HL-60 (cell line): ENCODE data around the gene RHBDD3.

Experiments used
- DNase-seq, 2 experiments: peaks; one replicate each; pipeline ENCODE4 v3.0.0-alpha.2; 2010 to 2020; ENCODE audit warnings: low read depth in 1 of 2, low spot score in 1 of 2
- H3K27ac ChIP-seq: fragments of 250-450 bp; sonication (Bioruptor Pico); replicated peaks from 2 replicates; pipeline ENCODE4 v1.5.1; 2020; ENCODE audit warnings: mild to moderate bottlenecking, moderate library complexity
- H3K27me3 ChIP-seq: fragments of 250-450 bp; sonication (Bioruptor Pico); 2 replicates; pipeline ENCODE4 v1.5.1; 2021; ENCODE audit warnings: mild to moderate bottlenecking, moderate library complexity; ENCODE audit not compliant: insufficient read depth, poor library complexity, severe bottlenecking
- H3K4me3 ChIP-seq: replicated peaks from 2 replicates; pipeline ENCODE4 v1.5.1; 2011; ENCODE audit warnings: mild to moderate bottlenecking, control low read depth, low read length; ENCODE audit not compliant: insufficient read depth
- GABPA ChIP-seq: IDR thresholded peaks from 2 replicates; pipeline ENCODE4 v1.6.1; 2012; ENCODE audit warnings: low read depth
- POLR2AphosphoS5 ChIP-seq: IDR thresholded peaks from 2 replicates; pipeline ENCODE4 v1.6.1; 2012; ENCODE audit warnings: low read depth
- SPI1 ChIP-seq: IDR thresholded peaks from 2 replicates; pipeline ENCODE4 v1.6.1; 2012; ENCODE audit warnings: low read depth, mild to moderate bottlenecking, borderline replicate concordance
- TF ChIP-seq, protein P1 (sequence below): IDR thresholded peaks from 2 replicates; pipeline ENCODE4 v1.6.1; 2012; ENCODE audit warnings: low read depth; ENCODE audit not compliant: insufficient replicate concordance
- TF ChIP-seq, protein P2 (sequence below): IDR thresholded peaks from one replicate; pipeline ENCODE4 v1.5.1; 2011; ENCODE audit warnings: low read length, control low read depth, inconsistent platforms; ENCODE audit not compliant: insufficient read depth

RHBDD3 gene

DNA sequence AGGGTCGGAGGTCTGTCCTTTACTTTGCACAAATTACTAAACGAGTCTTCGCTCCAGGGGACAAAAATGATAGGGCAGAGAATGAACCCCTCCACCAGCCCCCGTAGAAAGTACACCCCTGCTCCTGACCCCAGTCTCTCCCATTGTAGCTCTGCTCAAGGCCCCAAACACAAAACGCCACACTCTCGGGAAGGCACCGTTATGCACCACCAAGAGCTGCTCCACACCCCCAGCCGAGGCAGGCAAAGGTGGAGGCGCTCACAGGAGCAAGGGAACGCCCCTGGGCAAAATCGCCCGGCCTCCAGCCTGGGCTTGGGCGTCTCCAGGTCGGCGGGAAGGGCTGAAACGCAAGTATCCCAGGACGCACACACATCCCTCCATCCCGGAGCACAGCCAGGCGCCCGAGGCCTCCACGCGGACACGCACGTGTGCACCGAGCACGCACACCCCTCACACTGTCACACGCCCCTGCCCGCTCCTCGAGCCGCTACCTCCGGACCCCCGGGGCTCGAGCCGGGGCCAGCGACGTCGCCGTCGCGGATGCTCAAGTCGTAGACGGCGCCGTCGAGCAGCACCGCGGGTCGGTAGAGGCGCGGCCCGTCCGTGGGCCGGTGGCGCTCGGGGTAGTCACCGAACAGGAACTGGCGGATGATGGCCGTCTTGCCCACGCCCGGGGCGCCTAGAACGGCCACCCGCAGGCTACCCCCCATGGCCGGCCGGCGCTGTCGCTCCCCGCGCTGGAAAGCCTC, 46.9 kb upstream of the RHBDD3 start:
- Histone ChIP-seq H3K4me3 (no peak overlapping the region), H3K27me3 (peaks cover 40% of the 10 kb centered on the region), H3K27ac (no peak overlapping the region)
- DNase-seq = no peak
- TF ChIP-seq POLR2AphosphoS5 (no peak), SPI1 (no peak)
- TF ChIP-seq, protein P1, sequence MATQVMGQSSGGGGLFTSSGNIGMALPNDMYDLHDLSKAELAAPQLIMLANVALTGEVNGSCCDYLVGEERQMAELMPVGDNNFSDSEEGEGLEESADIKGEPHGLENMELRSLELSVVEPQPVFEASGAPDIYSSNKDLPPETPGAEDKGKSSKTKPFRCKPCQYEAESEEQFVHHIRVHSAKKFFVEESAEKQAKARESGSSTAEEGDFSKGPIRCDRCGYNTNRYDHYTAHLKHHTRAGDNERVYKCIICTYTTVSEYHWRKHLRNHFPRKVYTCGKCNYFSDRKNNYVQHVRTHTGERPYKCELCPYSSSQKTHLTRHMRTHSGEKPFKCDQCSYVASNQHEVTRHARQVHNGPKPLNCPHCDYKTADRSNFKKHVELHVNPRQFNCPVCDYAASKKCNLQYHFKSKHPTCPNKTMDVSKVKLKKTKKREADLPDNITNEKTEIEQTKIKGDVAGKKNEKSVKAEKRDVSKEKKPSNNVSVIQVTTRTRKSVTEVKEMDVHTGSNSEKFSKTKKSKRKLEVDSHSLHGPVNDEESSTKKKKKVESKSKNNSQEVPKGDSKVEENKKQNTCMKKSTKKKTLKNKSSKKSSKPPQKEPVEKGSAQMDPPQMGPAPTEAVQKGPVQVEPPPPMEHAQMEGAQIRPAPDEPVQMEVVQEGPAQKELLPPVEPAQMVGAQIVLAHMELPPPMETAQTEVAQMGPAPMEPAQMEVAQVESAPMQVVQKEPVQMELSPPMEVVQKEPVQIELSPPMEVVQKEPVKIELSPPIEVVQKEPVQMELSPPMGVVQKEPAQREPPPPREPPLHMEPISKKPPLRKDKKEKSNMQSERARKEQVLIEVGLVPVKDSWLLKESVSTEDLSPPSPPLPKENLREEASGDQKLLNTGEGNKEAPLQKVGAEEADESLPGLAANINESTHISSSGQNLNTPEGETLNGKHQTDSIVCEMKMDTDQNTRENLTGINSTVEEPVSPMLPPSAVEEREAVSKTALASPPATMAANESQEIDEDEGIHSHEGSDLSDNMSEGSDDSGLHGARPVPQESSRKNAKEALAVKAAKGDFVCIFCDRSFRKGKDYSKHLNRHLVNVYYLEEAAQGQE = no peak

DNA sequence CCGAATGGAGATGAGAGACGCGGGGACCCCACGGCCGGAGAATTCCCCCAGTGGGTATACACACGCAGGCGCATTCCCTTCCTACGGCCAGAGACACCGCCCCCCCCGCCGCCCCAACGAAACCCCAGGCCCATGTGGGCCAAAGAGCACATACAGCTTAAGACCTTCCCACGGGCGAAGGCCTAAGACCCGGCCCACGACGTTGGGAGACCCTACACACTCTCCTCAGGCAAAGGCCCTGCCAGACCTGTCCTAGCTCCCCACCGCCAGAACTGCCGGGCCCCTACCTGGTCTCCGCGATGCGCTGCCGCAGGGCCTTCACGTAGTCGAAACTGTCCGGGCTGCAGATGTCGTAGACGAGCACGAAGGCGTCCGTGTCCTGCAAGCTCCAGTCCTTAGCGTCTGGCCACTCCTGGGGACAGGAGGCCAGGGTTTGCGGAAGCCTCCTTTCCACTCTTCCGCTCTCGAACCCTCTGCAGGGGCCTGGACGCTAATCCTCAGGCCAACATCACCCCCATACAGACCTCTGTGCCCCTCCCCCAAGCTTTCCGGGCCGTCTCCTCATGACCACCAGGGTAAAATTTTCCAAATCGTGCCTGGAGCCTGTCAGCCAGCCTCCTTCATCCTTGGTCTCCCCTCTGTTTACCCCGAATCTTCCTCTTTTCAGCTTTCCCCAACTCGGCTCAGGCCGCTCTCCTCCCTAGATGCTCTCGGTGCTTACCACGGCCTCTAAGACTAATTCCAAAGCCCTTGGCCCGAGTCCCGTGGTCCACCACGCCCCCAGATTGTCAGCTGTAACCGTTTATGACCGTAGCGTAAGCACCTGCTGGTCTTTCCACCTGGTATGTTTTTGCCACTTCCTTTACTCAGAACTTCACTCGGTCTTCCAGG, 46.0 kb upstream of the RHBDD3 start:
- H3K4me3 ChIP-seq = no peak overlapping the region
- H3K27ac ChIP-seq = no peak overlapping the region
- H3K27me3 ChIP-seq = peaks cover 40% of the 10 kb centered on the region
- TF ChIP-seq POLR2AphosphoS5 = no peak
- TF ChIP-seq SPI1 = no peak
- TF ChIP-seq, protein P1 = no peak
- TF ChIP-seq, protein P2, sequence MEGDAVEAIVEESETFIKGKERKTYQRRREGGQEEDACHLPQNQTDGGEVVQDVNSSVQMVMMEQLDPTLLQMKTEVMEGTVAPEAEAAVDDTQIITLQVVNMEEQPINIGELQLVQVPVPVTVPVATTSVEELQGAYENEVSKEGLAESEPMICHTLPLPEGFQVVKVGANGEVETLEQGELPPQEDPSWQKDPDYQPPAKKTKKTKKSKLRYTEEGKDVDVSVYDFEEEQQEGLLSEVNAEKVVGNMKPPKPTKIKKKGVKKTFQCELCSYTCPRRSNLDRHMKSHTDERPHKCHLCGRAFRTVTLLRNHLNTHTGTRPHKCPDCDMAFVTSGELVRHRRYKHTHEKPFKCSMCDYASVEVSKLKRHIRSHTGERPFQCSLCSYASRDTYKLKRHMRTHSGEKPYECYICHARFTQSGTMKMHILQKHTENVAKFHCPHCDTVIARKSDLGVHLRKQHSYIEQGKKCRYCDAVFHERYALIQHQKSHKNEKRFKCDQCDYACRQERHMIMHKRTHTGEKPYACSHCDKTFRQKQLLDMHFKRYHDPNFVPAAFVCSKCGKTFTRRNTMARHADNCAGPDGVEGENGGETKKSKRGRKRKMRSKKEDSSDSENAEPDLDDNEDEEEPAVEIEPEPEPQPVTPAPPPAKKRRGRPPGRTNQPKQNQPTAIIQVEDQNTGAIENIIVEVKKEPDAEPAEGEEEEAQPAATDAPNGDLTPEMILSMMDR = no peak
- TF ChIP-seq GABPA = no peak
- no peak for DNase-seq

GRCh38 chr22:29313126-29313575, 45.4 kb upstream of the RHBDD3 start:
- TF ChIP-seq, protein P2 = peak; percentile 34
- TF ChIP-seq POLR2AphosphoS5 = no peak
- TF ChIP-seq SPI1 = no peak
- no peak overlapping the region for H3K27ac ChIP-seq
- H3K4me3 ChIP-seq = no peak overlapping the region
- peak in 1 of 2 experiments; percentile 38 for DNase-seq
- peaks cover 40% of the 10 kb centered on the region for H3K27me3 ChIP-seq
